K562 (cell line): ENCODE results near the gene EXOC2. TPM values are rescaled to one million over a fixed set of nuclear protein-coding genes. Genes with fewer than 3 reads are reported as not detected.
A peak's percentile ranks its signal among the peaks of the same experiment; 100 is the strongest.

Source experiments
- ATAC-seq: fragments of 200-7000 bp; cut with Tn5 transposase; 3 replicates; pipeline ENCODE4 v1.9.1; 2020; ENCODE audit warnings: moderate library complexity
- BruUV-seq: library from RNA; stranded (reverse); fragments of 400-500 nt; replicated peaks from 2 replicates; lab custom pipeline; 2021; lab: Mats Ljungman, UMichigan
- CTCF ChIA-PET: fragments of 300-600 bp; formaldehyde crosslinking; extraction: SDS; loops from one replicate; lab custom pipeline; 2021; ENCODE audit warnings: low intra/inter-chr PET ratio; lab: Yijun Ruan, JAX
- POLR2A ChIA-PET: fragments of 300-600, 350-650 bp; sonication (Branson Sonifier 250); formaldehyde crosslinking; extraction: SDS; loops from one replicate; lab custom pipeline; 2021; ENCODE audit warnings: antibody characterized with exemption, inconsistent platforms; lab: Yijun Ruan, JAX
- DNase-seq, 4 experiments: peaks; one replicate each; pipeline versions ENCODE4 v3.0.0 to v3.0.0-alpha.2; 2011 to 2018; ENCODE audit warnings: low spot score in 3 of 4, mixed read lengths in 3 of 4; ENCODE audit errors: extremely low read depth in 1 of 4
- FAIRE-seq: peaks from 2 replicates; lab custom pipeline; 2011; peaks lifted over from hg19 to GRCh38; lab: Jason Lieb, UNC
- H2AFZ ChIP-seq: 2 replicates; pipeline ENCODE4 v1.6.0; 2011; ENCODE audit warnings: low read depth, low read length, control low read depth, inconsistent platforms
- H3K27ac ChIP-seq: fragments of 200-600 bp; 3 replicates; pipeline ENCODE4 v1.8.0; 2011; ENCODE audit warnings: low read depth, mild to moderate bottlenecking, control low read depth, inconsistent platforms, low read length, moderate library complexity, mixed read lengths; ENCODE audit errors: extremely low read depth
- H3K27me3 ChIP-seq, 2 experiments: fragments of 300-600 bp in 1 of 2; 2 replicates in 1 of 2; 3 replicates in 1 of 2; pipeline versions ENCODE4 v1.6.0 to v1.8.0; 2011; ENCODE audit warnings: inconsistent platforms in 2 of 2, low read length in 2 of 2, mild to moderate bottlenecking in 1 of 2, mixed read lengths in 1 of 2, moderate library complexity in 1 of 2; ENCODE audit not compliant: control insufficient read depth in 2 of 2, insufficient read depth in 2 of 2
- H3K36me3 ChIP-seq: fragments of 300-600 bp; 3 replicates; pipeline ENCODE4 v1.8.0; 2011; ENCODE audit warnings: mild to moderate bottlenecking, low read length, inconsistent platforms; ENCODE audit not compliant: control insufficient read depth, insufficient read depth
- H3K4me1 ChIP-seq, 2 experiments: fragments of 200-600 bp in 1 of 2; replicated peaks in 1 of 2; 2 replicates in 1 of 2; 3 replicates in 1 of 2; pipeline versions ENCODE4 v1.5.1 to v1.8.0; 2011; ENCODE audit warnings: inconsistent platforms in 2 of 2, low read length in 2 of 2, mild to moderate bottlenecking in 1 of 2, mixed read lengths in 1 of 2, moderate library complexity in 1 of 2; ENCODE audit not compliant: control insufficient read depth in 2 of 2, insufficient read depth in 2 of 2
- H3K4me2 ChIP-seq: 2 replicates; pipeline ENCODE4 v1.6.1; 2011; ENCODE audit warnings: low read length, control low read depth, inconsistent platforms, mixed read lengths; ENCODE audit not compliant: insufficient read depth
- H3K4me3 ChIP-seq: fragments of 200-600 bp; sonication (generic), shearing (Covaris generic); 2 replicates; pipeline ENCODE4 v1.5.1; 2016; ENCODE audit warnings: control low read depth, inconsistent platforms
- H3K79me2 ChIP-seq: fragments of 200-600 bp; 3 replicates; pipeline ENCODE4 v1.8.0; 2011; ENCODE audit warnings: low read length, inconsistent platforms; ENCODE audit not compliant: control insufficient read depth, insufficient read depth
- H3K9ac ChIP-seq, 2 experiments: 2 replicates each; pipeline versions ENCODE4 v1.6.0 to v1.6.1; 2011; ENCODE audit warnings: low read depth in 2 of 2, low read length in 2 of 2, control low read depth in 1 of 2, inconsistent platforms in 1 of 2, mild to moderate bottlenecking in 1 of 2, mixed read lengths in 1 of 2; ENCODE audit not compliant: insufficient read depth in 1 of 2
- H3K9me1 ChIP-seq: one replicate; pipeline ENCODE4 v1.6.0; 2011; ENCODE audit warnings: inconsistent platforms, mild to moderate bottlenecking, low read length, moderate library complexity; ENCODE audit not compliant: control insufficient read depth, insufficient read depth
- H3K9me3 ChIP-seq: replicated peaks from 2 replicates; pipeline ENCODE4 v1.5.1; 2011; ENCODE audit warnings: low read depth, low read length, inconsistent platforms; ENCODE audit not compliant: control insufficient read depth, insufficient read depth
- H4K20me1 ChIP-seq: replicated peaks from 2 replicates; pipeline ENCODE4 v1.6.1; 2011; ENCODE audit warnings: low read length, inconsistent platforms, mixed read lengths; ENCODE audit not compliant: control insufficient read depth, insufficient read depth
- GATAD2B ChIP-seq: fragments of 450-650 bp; IDR thresholded peaks from 2 replicates; pipeline ENCODE4 v1.6.1; 2017; ENCODE audit warnings: mild to moderate bottlenecking, borderline replicate concordance
- RBM22 ChIP-seq: fragments of 200-400 bp; formaldehyde crosslinking; IDR thresholded peaks from 2 replicates; pipeline ENCODE4 v1.6.1; 2018; ENCODE audit warnings: low read length, low read depth; ENCODE audit not compliant: poor library complexity, severe bottlenecking
- ZBTB9 ChIP-seq: fragments of 450-650 bp; formaldehyde crosslinking; IDR thresholded peaks from 2 replicates; pipeline ENCODE4 v1.4.0; 2020; ENCODE audit warnings: mild to moderate bottlenecking, moderate library complexity
- ZNF395 ChIP-seq: fragments of 200-800 bp; sonication (Bioruptor generic); IDR thresholded peaks from 2 replicates; pipeline ENCODE4 v1.6.1; 2017; ENCODE audit warnings: missing genetic modification characterization, missing compliant biosample characterization
- WGBS: fragments of 100-300 bp; shearing (Covaris generic); methylation state at CpG from one replicate; pipeline ENCODE4 v1.1.6; 2016; ENCODE audit warnings: low coverage, mixed read lengths; ENCODE audit not compliant: insufficient coverage; ENCODE audit errors: missing lambda C conversion rate; 5-methylcytosine and 5-hydroxymethylcytosine counted together
- in situ Hi-C: fragments of 300-500 bp; cut with MboI; formaldehyde crosslinking; loops from 4 replicates; pipeline ENCODE4 v1.15.0; 2018; ENCODE audit warnings: inconsistent platforms, mixed read lengths
- intact Hi-C: fragments of 100-400 bp; cut with micrococcal nuclease; formaldehyde crosslinking; loops from 2 replicates; pipeline ENCODE4 v1.14.2; 2022
- polyA plus RNA-seq, 8 experiments: library from polyadenylated mRNA; depleted of rRNA in 4 of 8; stranded (reverse) in 5 of 8; unstranded in 3 of 8; fragments of >200 nt; fragmentation: Nextera tagmentation in 2 of 8; fragmentation: Illumina TruSeq in 1 of 8; extraction: Ambion mirVana in 2 of 8; extraction: Trizol in 1 of 8; gene quantifications; 2 replicates each; pipeline versions ENCODE4 v1.2.1 to v1.2.3, GENCODE V29; 2011 to 2014; ENCODE audit warnings: inconsistent platforms in 1 of 8, missing spikeins in 1 of 8
- total RNA-seq, 7 experiments: library from RNA; depleted of rRNA in 6 of 7; stranded (reverse); fragments of >200 nt in 6 of 7; fragmentation: Illumina TruSeq in 2 of 7; extraction: Trizol in 2 of 7; gene quantifications; 2 replicates each; pipeline versions ENCODE4 v1.2.1 to v1.2.3, GENCODE V29; 2011 to 2021; ENCODE audit warnings: low replicate concordance in 1 of 7

The EXOC2 gene
- total and polyA plus RNA-seq, 9 of the 15 experiments (the other 6 are each of a cell fraction or from before 2014, with no cell fraction given), result 12.2 to 30.2 (median 24.2) TPM

- WGBS, result 62% methylated on average over 9 of the region's 9 CpGs
- no peak for DNase-seq
- Histone ChIP-seq H3K27me3 (no peaks in the 10 kb centered on the region), H3K9me3 (no peaks in the 10 kb centered on the region), H3K9ac (peak overlapping the region in 1 of 2 experiments; percentile 42; a peak in 1 of 4 replicates), H4K20me1 (no peaks in the 10 kb centered on the region), H3K79me2 (no peaks in the 10 kb centered on the region), H3K27ac (no peak overlapping the region), H3K4me2 (no peak overlapping the region), H2AFZ (no peak overlapping the region), H3K9me1 (no peaks in the 10 kb centered on the region), H3K36me3 (no peaks in the 10 kb centered on the region), H3K4me1 (no peaks in the 10 kb centered on the region), H3K4me3 (no peak overlapping the region)
- CTCF ChIA-PET, result no interaction called here
- POLR2A ChIA-PET, result no interaction called here
- ATAC-seq, result no peak
- FAIRE-seq, result no peak
- TF ChIP-seq ZBTB9 (0 out of 2 replicates have a peak, but pooled peaks have one; percentile 31), ZNF395 (CRISPR knock-in tag) (no peak)
- BruUV-seq, result no TSS peak
- in situ Hi-C loops (no loop called here), intact Hi-C loops (no loop called here)
Observed at GRCh38 chr6:530425-530824, 162.5 kb downstream of the EXOC2 start.

GRCh38 chr6:528989-529388 lies 163.9 kb downstream of the EXOC2 start:
- Histone ChIP-seq H3K36me3 (no peaks in the 10 kb centered on the region), H3K9me1 (no peaks in the 10 kb centered on the region), H3K4me1 (no peaks in the 10 kb centered on the region), H3K79me2 (no peaks in the 10 kb centered on the region), H3K27ac (no peak overlapping the region), H3K4me3 (no peak overlapping the region), H3K4me2 (no peak overlapping the region), H3K9ac (no peak overlapping the region), H4K20me1 (no peaks in the 10 kb centered on the region), H3K27me3 (no peaks in the 10 kb centered on the region), H3K9me3 (no peaks in the 10 kb centered on the region), H2AFZ (no peak overlapping the region)
- in situ Hi-C loops, result no loop called here
- BruUV-seq, result no TSS peak
- ChIA-PET CTCF (no interaction called here), POLR2A (no interaction called here)
- intact Hi-C loops, result no loop called here
- no peak for TF ChIP-seq RBM22
- no peak for TF ChIP-seq GATAD2B
- ATAC-seq, result no peak
- WGBS, result 79% methylated on average over 18 of the region's 18 CpGs
- FAIRE-seq, result no peak
- no peak for DNase-seq
